Anterior cingulate cortex (tissue), 58 donors: ENCODE measurements around the gene ARHGEF3.
A peak's percentile ranks its signal among the peaks of the same experiment; 100 is the strongest.
"Not testable (repeated sequence)": the region's sequence is repeated elsewhere in the genome, so short reads cannot be mapped to it uniquely, and the experiment has no call there.

Source experiments
- DNase-seq, 58 donors: peaks; one replicate each; lab custom pipeline; 2025; lab: John Stamatoyannopoulos, UW

ARHGEF3 gene

DNA sequence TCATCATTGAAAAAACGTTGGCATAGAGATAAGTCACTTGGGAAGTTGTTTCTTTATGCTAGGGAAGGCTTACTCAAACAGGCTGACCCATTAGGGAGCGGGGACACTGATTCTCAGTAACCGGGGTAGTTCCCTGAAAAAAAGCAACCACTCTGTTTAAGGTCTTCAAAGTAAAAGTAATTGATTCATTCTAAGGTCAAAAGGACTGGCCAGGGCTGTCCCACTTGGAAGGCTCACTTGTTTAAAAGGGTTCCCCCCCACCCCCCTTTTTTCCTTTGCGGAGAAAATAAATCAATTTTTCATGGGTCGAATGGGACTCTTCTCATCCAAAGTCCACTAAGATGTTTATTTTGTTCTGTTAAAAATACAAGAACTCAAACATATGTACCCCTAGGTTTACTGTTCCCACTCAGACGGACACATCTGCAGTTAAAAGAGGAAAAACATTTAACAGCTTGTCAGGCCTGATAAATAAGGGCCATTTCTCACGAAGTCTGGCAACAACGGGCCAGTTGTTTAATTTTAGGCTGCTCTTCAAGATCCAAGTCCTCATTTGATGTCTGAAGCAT lies 53.0 kb downstream of the ARHGEF3 start:
- peak in 1 of 58 donors; percentile 30 for DNase-seq

DNA sequence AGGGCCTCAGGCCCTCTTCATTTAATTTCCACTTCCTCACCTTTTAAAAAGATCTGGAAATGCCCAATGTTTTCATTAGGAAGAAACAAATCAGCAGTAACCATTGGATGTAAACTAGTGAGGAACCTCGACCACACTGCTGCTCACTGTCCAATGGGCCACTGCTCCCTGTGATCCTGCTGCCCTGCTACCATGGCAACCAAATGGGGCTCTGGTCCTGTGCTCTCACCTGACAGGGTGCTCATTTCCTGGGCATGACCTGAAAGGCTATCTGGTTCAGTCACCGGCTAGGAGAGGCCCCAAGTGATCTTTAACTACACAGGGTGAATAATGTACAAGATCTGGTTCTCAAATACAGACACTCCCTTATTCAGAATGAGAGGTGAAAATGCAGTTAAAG lies 54.6 kb downstream of the ARHGEF3 start:
- no peak for DNase-seq

DNA sequence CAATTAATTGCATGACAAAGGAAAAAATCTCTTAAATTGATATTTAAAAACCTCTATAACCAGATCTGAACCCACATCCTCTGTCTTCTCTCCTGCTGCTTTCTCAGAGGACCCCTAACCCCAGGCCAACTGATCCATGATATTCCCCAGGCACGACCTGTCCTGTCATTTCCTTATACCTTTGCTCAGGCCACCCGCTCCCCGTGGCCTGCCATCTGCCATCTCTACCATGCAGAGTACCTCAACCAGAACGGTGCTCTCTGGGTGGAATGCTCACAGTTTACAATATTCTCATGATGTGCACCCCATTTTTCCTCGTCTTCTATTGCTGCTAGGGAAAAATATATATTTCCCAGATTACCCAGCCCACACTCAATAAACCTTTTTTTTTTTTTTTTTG lies 57.7 kb downstream of the ARHGEF3 start:
- no peak for DNase-seq

DNA sequence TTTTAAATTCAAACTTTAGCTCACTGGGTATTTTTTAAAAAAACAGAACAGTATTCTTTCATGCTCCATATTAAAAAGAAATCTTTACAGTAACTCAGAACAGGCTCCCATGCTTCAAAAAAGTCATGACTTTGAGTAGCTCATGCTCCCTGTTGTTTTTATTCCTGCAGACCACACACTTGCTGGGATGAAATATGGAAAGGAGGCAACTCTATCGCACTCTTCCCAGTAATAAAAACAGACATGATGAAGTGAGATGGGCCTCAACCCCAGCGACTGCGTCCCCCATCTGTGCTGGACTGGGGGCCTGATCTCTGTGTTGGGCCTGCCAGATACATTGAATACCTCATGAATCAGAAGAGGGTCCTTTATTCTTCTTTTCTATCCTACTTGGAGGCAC lies 58.9 kb downstream of the ARHGEF3 start:
- no peak for DNase-seq

DNA sequence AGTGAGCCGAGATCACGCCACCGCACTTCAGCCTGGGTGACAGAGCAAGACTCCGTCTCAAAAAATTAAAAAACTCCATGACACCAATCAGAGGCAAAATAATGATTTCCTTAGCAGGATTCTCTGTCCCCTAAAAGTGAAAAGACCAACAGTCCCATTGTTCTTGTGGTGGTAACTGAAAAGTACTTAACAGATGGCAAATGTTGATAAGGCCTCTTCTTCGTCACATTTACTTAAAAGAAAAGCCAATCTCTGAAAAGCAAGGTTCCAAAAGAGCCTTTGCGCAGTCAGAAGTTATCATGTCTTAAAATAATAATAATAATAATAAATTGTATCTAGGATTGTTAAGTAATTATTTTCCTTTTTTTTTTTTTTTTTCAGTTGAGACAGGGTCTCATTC lies 62.7 kb downstream of the ARHGEF3 start:
- DNase-seq, result no peak

- peak in 1 of 58 donors; percentile 9 for DNase-seq
Observed at GRCh38 chr3:56737006-56737405, 64.7 kb downstream of the ARHGEF3 start.

DNA sequence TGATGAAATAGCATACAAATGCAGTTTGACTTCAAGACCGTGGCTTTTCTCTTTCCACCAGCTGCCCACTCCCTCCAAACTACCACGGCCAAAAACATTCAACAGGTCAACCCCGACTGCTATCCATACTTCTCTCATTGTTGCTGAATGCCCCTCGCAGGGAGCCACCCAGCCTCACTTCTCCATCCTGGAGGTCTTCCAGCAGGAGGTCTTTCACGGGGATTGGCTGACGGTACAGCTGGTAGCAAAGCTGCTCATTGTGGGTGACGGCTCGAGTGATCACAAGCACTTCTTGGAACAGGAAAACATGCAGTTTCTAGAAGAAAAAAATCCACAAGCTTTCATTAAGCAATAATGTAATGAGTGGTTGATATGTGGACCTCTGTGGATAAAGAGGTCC lies 69.6 kb downstream of the ARHGEF3 start:
- DNase-seq, result no peak

- DNase-seq, result no peak
Observed at GRCh38 chr3:56725175-56725574, 76.6 kb downstream of the ARHGEF3 start.

- no peak for DNase-seq
Observed at GRCh38 chr3:56724676-56725075, 77.1 kb downstream of the ARHGEF3 start.

GRCh38 chr3:56720849-56721248 lies 80.9 kb downstream of the ARHGEF3 start:
- no peak for DNase-seq

DNA sequence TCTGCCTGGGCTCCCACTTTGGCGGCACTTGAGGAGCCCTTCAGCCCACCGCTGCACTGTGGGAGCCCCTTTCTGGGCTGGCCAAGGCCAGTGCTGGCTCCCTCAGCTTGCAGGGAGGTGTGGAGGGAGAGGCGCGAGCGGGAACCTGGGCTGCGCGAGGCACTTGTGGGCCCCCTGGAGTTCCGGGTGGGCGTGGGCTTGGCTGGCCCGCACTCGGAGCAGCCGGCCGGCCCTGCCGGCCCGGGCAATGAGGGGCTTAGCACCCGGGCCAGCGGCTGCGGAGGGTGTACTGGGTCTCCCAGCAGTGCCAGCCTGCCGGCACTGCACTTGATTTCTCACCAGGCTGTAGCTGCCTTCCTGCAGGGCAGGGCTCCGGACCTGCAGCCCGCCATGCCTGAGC lies 82.9 kb downstream of the ARHGEF3 start:
- not testable (repeated sequence) for DNase-seq

GRCh38 chr3:56711344-56711743 lies 90.4 kb downstream of the ARHGEF3 start:
- no peak for DNase-seq

- DNase-seq, result not testable (repeated sequence)
Observed at GRCh38 chr3:56707412-56707811, 94.3 kb downstream of the ARHGEF3 start.

- DNase-seq, result no peak
Observed at GRCh38 chr3:56706629-56707028, 95.1 kb downstream of the ARHGEF3 start.

DNA sequence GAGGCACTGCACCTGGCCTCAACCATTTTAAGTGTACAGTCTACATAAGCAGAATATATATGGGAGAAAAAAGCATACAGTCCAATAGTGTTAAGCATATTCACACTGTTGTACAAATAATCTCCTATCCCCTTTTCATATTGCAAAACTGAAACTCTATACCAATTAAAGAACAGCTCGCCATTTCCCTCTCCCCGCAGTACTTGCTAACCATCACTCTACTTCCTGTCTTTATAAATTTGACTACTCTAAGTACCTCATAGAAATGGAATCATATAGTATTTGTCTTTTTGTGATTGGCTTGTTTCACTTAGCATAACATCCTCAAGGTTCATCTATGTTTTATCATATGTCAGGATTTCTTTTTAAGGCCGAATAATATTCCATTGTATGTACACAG lies 97.0 kb downstream of the ARHGEF3 start:
- DNase-seq, result no peak

DNA sequence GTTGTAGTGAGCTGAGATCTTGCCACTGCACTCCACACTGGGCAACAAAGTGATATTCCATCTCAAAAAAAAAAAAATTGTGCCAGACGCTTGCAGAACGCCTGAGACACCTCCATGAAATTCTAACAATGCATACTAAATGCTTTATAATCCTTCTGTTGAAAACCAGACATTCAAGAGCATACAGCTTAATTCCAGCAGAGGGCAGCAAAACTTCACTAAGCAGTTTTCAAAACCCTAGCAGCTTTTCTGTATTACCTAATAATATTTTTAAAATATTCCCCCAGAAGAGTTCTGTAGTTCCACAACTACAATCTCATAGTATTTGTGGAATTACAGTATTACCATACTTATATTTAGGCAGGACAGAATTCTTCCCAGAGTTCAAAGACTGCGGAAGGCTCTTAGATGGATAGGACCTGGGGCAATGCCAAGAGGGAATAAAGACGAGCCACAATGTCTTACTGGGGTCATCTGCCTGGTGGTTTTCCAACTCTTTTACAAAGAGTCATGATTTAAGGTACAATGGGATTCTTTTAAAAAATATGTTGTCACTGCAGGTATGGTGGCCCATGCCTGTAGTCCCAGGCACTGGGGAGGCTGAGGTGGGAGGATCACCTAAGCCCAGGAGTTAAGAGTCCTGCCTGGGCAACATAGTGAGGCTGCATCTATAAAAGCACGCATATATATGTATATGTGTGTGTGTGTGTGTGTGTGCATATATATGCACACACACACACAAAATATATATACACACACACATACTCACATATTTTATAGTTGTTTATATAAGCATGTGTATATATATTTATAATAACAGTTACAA lies 99.0 kb downstream of the ARHGEF3 start:
- DNase-seq, result peak in 24 of 58 donors; percentile 0 to 56 (median 14)

DNA sequence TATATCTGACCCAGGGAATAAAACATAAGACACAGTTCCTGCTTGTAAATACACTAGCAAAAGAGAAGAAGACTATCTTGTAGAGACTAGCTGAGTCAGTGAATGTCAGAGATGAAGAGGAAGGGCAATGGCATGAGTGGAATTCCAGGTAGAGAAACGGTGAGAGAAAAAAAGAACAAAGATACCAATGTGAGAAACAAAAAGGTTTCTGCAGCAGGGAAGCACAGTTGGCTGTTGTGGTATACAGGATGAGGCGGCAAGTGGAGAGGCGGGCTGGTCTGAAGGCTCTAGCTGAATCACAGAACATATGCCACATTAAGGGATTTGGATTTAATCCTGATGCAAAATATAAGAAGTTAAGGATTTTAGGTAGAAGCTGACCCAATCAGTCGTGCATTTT lies 101.6 kb downstream of the ARHGEF3 start:
- DNase-seq, result peak in 5 of 58 donors; percentile 2 to 23 (median 5)

DNA sequence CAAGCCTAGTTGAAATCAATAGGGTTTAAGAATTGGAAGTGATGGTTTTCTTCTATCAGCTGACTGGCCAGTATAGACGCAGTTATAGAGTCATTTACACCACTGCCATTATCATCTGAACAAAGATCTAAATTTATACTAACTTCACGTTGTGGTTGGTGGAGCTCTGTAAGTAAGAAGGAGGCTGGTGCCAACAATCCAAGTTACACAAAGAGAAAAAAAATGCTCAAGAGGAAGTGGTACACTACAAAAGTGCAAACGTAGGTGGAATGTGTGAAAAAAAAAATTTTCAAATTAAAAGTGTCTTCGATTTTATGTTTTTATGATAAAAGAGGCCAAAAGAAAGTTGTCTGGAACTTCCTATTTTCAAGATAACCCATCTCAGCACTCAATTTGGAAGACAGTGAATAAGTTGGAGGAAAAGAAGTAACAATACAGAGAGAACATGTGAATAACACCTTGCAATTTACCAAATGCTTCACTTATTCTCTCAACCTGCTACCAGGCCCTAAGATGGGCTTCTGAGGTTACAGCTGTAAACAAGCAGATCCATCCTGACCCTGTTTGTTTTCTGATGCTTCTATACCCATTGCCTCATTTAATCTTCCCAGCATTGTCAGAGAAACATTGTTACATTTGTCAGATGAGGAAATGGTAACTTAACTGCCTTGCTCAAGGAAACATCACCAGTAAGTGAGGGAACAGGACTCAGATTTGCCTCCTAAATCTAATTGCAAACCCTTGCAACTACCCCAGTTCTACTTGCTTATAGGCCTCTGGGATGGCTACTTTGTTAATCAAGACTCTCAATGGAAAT lies 106.7 kb downstream of the ARHGEF3 start:
- no peak for DNase-seq

DNA sequence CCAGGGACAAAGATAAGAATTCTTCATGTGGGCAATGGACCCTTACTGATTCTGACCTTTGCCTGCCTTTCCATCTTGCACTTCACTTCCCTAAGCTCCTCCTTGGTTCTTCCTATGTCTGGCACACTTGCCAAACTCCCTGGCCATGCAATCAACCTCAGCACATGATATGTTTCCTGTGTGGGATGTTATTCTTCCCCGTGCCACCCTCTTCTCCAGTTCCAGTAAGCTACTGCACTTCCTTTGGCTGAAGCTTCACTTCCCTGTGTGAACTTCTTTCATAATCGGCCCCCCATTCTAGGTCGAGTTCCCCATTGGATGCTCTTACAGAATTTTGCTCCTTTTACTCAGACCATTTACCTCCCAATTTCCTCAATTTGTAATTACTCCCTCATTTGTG lies 108.0 kb downstream of the ARHGEF3 start:
- peak in 1 of 58 donors; percentile 1 for DNase-seq

GRCh38 chr3:56692520-56693433 lies 109.0 kb downstream of the ARHGEF3 start:
- DNase-seq, result not testable (repeated sequence)
